OCI-LY1 (cell line): ENCODE data around the gene HOXC6.

Source experiments
- EZH2 ChIP-seq: fragments of 200-600 bp; sonication (generic), shearing (Covaris generic); IDR thresholded peaks from 2 replicates; pipeline ENCODE4 v1.8.0; 2017; ENCODE audit warnings: borderline replicate concordance, mixed run types, mild to moderate bottlenecking, antibody characterized with exemption, low read length, moderate library complexity, mixed read lengths
- TF ChIP-seq, protein P1 (sequence below): fragments of 200-600 bp; sonication (generic), shearing (Covaris generic); IDR thresholded peaks from 2 replicates; pipeline ENCODE4 v1.5.1; 2017; ENCODE audit warnings: mild to moderate bottlenecking, antibody characterized with exemption, low read length, moderate library complexity, mixed read lengths

DNA sequence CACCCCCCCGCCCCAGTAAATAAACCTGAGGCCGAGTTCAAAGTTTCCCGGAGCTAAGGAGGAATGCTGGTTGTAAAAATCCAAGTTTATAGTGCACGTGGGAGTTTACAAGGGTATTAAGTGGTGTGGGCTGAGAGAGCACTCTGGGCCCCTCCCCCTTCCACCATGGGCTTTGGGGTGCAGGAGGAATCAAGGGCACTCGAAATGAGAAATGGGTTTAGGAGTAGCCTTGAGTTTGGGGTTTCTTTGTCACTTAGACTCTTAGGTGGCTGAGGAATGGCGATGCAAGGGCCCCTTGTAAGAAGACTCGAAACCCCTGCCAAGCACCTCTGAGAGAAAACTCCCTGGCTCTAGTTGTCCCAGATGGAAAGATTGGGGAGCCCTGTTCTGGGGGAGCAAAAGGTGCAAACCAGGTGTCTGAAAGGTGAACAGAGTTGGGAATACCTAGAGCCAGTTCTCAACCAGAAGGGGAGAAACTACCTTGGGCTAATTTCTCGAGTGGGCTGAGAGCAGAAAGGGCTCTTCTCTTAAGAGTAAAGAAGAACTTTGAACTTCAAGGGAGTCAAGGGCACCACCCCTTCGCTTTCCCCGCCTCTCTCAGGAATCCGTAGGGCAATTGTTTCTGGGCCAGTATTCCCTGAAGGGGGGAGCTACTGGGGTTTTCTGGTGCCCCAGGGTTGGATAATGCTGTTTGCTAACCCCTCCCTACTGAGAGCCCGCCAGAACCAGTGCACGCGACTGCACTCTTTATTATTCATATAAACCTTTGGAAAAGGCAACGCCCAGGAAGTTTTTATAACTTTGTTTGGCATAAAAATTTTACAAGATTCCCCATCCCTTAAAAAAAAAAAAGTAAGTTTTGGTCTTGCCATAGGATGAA is 49.5 kb upstream of the HOXC6 start:
- TF ChIP-seq, protein P1, sequence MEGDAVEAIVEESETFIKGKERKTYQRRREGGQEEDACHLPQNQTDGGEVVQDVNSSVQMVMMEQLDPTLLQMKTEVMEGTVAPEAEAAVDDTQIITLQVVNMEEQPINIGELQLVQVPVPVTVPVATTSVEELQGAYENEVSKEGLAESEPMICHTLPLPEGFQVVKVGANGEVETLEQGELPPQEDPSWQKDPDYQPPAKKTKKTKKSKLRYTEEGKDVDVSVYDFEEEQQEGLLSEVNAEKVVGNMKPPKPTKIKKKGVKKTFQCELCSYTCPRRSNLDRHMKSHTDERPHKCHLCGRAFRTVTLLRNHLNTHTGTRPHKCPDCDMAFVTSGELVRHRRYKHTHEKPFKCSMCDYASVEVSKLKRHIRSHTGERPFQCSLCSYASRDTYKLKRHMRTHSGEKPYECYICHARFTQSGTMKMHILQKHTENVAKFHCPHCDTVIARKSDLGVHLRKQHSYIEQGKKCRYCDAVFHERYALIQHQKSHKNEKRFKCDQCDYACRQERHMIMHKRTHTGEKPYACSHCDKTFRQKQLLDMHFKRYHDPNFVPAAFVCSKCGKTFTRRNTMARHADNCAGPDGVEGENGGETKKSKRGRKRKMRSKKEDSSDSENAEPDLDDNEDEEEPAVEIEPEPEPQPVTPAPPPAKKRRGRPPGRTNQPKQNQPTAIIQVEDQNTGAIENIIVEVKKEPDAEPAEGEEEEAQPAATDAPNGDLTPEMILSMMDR: no peak
- no peak for TF ChIP-seq EZH2
